LNCaP clone FGC (cell line): ENCODE measurements around the gene SLC39A10.

Experiments
- DNase-seq: peaks from one replicate; pipeline ENCODE4 v3.0.0-alpha.2; 2011; ENCODE audit warnings: low read depth
- H3K4me3 ChIP-seq: 2 replicates; pipeline ENCODE4 v1.5.1; 2011; ENCODE audit warnings: mild to moderate bottlenecking, low read depth, low read length, control low read depth
- CTCF ChIP-seq: IDR thresholded peaks from 2 replicates; pipeline ENCODE4 v1.5.1; 2012; ENCODE audit warnings: mild to moderate bottlenecking; ENCODE audit not compliant: control insufficient read depth, insufficient read depth; ENCODE audit errors: extremely low read depth

SLC39A10 gene

GRCh38 chr2:195758846-195759245, 101.8 kb downstream of the SLC39A10 start:
- no peak overlapping the region for H3K4me3 ChIP-seq
- no peak for DNase-seq
- no peak for TF ChIP-seq CTCF

GRCh38 chr2:195759877-195760276, 102.9 kb downstream of the SLC39A10 start:
- DNase-seq = no peak
- no peak for TF ChIP-seq CTCF
- no peak overlapping the region for H3K4me3 ChIP-seq

GRCh38 chr2:195763866-195764265, 106.8 kb downstream of the SLC39A10 start:
- no peak for DNase-seq
- TF ChIP-seq CTCF = no peak
- no peak overlapping the region for H3K4me3 ChIP-seq

GRCh38 chr2:195766691-195767090, 109.7 kb downstream of the SLC39A10 start:
- TF ChIP-seq CTCF = no peak
- DNase-seq = no peak
- H3K4me3 ChIP-seq = no peak overlapping the region

GRCh38 chr2:195768431-195768830, 111.4 kb downstream of the SLC39A10 start:
- no peak for DNase-seq
- H3K4me3 ChIP-seq = no peak overlapping the region
- TF ChIP-seq CTCF = no peak

GRCh38 chr2:195769975-195770374, 112.9 kb downstream of the SLC39A10 start:
- no peak overlapping the region for H3K4me3 ChIP-seq
- DNase-seq = no peak
- no peak for TF ChIP-seq CTCF

- no peak for DNase-seq
- no peak for TF ChIP-seq CTCF
- H3K4me3 ChIP-seq = no peak overlapping the region
Observed at GRCh38 chr2:195779491-195779890, 122.5 kb downstream of the SLC39A10 start.
